GM12891 (cell line): Measurements from ENCODE around the gene SLC2A13.

Experiments used
- POLR2A ChIP-seq: IDR thresholded peaks from 2 replicates; pipeline ENCODE4 v1.6.1; 2011; ENCODE audit warnings: low read depth, low read length, control low read depth
- TAF1 ChIP-seq: IDR thresholded peaks from 2 replicates; pipeline ENCODE4 v1.6.1; 2011; ENCODE audit warnings: low read depth, low read length, control low read depth

DNA sequence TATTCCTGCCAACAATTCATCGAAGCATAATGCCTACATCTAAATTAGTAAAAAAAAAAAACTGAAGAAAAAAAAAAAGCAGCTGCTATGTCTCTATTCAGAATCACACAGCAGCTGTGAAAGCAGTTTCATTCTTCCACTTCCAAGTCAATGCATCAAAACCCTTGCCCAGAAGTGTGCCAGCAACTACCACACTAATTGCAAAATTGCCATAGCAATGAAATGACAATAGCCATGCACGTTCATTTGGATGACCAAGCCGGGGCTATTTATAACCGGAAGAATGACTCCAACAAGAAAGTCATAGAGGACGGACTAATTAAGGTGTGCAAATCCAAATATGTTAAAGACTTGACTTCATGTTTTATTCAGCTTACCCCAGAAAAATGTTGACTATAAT, 42.5 kb downstream of the SLC2A13 start:
- TF ChIP-seq POLR2A (no peak), TAF1 (no peak)
